Fibroblast of skin of right quadriceps (primary cell): ENCODE measurements around the gene PLD1.
"Not testable (repeated sequence)": the region's sequence is repeated elsewhere in the genome, so short reads cannot be mapped to it uniquely, and the experiment has no call there.

Source experiments
- DNase-seq: peaks from one replicate; pipeline ENCODE4 v3.0.0-alpha.2; 2013

PLD1 gene

DNA sequence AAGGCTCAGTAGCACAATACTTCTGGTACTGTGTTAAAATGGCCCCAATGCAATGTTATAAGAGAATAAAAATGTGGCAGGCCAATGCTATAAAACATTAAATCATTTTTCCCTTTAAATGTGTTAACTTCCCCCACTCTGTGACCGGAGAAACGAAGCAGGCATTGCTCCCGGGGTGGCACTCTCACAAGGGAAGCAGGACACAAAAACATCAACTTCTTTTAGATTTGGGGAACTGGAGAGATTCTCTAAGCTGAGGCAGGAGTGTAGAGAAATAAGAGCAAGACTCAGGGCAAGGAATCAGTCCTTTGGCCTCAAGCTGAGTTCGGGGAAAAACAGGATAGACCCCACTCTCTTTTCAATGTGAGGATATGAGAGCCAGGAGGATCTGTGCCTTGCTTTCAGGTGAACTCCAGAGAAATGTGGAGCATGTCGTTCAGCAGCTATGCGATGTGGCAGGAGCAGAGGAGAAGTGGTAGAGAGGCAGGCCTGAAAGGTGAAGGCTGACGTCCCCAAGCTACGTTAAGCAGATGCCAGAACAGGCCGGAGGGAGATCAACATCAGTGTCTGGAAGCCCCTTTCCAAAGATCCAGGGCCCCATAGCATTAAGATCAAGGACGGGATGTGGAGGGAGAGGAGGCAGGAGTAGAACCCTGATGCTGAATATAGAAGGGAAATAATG, 160.2 kb downstream of the PLD1 start:
- no peak for DNase-seq

DNA sequence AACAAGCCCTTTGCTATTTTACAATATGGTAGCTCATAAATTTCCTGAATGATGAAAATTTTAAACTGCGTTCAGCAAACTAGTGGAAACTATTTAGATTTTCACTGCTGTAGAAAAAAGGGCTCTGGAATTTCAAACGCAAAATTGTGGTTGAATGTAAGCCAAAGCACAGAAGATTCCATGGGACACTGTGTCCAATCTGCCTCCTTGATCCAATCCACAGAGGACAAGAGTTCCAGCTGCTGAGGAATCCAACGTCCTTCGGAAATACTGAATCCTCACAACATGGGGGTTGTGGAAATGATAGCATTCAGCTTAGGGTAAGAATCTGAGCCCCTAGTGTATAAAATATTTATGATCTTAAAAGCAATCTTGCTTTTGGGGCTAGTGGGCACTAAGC, 161.0 kb downstream of the PLD1 start:
- no peak for DNase-seq

DNA sequence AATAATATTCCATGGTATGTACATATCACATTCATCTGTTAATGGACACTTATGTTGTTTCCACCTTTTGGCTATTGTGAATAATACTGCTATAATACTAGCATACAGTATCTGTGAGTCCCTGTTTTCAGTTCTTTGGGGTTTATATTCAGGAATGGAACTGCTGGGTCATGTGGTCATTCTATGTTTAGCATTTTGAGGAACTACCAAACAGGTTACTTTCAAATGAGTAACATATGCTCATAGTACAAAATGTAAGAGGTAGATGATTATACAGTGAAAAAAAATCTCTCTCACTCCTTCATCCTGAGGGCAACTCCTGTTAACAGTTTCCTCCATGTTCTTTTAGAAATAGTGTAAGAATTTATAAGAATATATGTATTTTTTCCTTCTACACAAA, 162.2 kb downstream of the PLD1 start:
- DNase-seq, result no peak

DNA sequence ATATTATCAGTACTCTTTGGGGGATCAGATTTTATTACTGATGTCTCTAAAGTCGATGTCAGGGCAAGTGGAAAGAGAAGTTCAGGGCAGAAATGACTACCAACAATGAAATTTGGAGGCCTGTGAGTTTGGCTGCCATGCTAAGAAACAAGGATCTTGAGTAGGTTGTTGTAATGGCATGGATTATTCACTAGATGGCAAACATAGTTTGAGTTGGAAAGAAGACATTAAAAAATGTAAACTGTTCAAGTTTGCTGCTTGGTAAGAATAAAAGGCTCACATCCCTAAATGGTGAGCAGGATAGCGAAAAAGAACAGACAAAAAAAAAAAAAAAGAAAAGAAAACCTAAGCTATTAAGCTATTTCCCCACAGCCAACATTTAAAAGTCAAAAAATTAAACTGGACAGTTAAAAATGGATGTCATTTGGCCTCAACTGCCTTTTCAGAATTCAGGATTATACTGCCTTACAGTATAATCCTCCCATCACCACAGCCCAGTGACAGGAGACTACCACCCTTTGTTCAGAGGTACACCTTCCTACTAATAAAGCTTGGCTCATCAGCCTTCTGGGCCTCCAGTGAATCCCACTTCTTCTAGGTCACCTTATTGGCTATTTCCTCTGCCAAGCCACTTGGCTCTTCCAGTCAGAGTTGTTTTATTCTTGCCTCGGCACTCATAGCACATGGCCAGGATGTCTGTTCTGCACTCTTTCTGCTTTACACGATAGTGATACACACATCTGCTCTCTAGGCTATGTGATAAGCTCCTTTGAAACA, 163.7 kb downstream of the PLD1 start:
- peak; percentile 62 for DNase-seq

DNA sequence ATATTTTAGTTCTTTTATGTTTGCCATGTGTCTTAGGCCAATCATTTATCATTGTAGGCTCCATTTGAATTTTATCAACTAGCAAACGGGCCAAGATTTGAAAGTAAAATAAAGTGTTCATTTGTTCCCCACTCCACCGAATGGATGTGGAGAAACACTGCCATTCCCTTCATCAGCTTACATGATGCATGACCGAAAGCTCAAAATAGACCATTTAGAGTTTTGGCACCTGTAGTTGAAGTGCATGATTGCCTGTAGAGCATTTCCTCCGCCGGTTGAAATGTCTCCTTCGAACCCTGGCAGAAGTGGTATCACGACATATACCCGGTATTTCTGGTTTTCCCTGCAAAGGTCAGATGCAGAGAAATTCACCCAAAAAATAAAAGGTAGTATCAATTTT, 165.6 kb downstream of the PLD1 start:
- DNase-seq, result no peak

DNA sequence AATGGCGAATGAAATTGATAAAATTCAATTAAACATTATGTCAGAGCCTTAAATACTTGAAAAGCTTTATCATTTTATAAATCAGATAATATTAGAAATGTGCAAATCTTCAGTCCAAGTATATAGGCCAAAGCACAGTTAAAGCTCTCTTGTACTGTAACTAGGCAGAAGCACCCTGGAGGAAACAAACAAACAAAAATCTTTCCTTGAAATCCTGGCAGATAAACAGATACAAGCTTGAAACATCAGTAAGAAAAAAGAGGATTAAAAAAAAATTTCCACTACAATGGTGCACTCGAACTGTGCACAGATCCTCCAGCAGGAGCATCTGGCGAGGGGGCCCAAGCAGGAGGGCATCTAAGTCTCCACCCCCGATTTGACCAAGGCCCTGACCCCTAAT, 166.6 kb downstream of the PLD1 start:
- DNase-seq, result no peak

DNA sequence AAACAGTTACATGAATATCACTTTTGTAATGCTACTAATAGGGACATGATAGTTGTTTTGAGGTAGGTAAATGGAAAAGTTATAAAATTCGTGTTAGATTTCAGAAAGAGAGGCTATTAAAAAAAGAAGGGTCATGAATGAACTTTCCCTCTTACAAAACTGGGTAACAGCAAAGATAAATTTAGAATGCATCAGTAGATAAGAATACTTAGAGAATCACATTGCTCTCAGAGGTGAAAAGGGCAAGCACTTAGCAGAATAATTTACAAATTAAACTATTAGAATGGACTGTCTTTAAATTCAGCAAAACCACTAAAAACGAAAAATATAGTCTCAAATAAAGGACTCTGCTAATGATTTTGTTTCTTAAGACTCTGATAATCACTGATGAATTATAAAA, 167.2 kb downstream of the PLD1 start:
- DNase-seq, result no peak

DNA sequence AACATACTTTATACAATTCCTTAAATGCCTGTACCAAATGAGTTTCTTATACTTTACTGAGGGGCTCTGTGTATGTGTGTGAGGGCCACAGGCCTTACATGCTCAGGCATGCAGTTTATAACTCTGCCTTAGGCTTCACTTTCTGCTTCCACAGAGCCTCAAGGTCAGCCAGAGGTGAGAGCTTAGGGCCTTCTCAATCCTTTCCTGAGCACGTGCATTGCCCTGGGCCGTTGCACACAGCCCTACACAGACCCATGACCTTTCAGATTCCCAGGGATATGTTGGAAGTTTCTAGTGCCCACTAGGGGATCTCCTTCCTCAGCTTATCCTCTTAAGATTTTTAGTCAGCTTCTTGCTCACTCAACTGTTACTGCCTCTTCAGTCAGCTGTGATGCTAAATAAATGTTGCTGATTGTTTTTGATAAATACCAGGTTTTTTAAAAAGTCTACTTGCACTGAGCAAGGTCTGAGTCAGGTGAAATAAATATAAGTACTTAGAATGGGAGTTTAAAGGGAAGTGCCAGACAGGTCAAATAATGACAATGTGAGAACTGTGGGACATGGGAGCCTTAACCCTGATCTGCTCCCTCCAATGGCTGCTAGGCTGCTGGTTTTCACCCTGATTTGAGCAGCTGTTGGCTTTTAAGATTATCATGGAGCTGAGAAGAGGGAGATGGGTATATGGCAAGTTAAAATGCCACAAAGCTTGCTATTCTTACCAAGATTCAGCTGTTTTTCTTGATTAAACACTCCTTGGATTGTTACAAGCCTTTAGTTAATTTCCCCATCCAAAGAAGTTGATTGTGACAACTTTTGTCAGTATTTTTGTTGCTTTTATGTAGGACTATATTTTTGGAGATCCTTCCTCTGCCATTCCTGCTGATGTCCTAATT, 169.5 kb downstream of the PLD1 start:
- DNase-seq, result peak; percentile 54

DNA sequence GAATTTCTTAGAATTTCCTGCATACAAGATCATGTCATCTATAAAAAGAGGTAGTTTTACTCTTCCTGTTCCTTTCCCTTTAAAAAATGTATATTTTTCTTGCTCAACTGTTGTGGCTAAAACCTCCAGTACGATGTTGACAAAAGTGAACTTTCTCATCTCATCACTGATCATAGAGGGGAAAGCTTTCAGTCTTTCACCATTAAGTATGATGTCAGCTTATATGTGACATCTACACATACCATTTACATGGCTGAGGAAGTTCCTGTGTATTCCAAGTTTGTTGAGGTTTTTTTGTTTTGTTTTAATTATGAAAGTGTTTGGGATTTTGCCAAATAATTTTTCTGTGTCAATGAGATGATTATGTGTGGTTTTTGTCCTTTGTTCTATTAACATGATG, 173.6 kb downstream of the PLD1 start:
- no peak for DNase-seq

DNA sequence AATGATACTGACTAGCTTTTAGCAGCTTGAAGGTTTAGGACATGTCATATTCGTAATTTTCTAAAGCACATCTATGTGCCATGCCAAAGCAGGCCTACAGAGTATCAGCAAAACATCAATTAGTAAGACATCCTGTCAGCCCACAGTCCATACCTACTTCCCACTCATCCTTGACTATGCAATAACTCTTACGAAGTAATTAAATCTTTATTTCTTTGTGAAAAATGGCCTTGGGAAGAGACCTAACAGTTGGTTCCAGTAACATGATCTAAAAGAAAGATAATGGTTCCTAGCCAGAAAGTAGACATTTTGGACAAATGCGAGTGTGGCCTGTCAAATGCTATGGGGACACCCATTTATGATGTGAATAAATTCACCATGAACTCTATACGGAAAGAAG, 177.5 kb downstream of the PLD1 start:
- DNase-seq, result no peak

DNA sequence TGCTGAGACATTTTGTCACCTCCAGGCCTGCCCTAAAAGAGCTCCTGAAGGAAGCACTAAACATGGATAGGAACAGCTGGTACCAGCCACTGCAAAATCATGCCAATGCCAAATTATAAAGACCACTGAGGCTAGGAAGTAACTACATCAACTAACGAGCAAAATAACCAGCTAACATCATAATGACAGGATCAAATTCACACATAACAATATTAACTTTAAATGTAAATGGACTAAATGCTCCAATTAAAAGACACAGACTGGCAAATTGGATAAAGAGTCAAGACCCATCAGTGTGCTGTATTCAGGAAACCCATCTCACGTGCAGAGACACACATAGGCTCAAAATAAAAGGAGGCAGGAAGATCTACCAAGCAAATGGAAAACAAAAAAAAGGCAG, 183.5 kb downstream of the PLD1 start:
- not testable (repeated sequence) for DNase-seq

DNA sequence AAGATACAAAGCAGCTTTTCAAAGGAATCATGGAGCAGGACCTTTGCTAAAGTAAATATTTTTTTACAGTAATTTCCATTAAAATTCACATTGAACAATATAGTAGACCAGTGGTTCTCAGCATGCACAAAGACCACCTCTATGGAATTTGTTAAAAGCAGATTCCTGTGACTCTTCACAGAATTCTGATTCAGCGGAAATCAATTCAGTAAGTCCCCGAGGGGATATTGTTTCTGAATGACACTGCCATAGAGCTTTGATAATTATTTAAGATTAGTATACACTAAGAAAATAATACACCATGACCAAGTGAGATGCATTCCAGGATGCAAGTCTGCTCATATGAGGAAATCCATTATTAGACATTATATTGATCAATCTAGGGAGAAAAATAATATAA, 188.2 kb downstream of the PLD1 start:
- DNase-seq, result no peak

DNA sequence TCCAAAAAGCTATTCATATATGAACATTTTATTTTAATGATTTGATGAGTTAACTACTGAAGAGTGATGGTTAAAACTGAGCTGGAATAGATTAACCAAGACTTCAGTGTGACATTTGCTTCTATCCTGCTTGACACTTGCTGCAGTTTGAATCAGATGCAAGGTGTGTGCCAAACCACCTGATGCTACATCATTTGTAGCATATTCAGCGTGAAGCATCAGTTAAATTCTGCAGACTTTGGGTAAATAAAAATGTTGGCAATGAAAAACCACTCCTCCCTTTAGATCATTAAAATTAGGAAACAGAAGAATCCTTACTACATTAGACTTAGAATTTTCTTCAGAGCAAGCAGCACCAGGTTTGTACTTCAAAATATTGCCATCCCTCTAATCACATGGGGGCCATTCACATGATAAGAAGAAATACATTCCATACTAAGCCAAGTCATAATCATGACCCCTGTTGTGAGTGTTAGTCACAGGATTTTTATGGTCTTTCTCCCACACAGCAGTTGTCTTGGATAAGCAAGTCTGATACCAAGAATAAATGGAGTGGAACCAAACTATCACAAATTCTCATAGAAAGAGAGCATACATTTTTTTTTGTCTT, 189.4 kb downstream of the PLD1 start:
- DNase-seq, result peak; percentile 66

DNA sequence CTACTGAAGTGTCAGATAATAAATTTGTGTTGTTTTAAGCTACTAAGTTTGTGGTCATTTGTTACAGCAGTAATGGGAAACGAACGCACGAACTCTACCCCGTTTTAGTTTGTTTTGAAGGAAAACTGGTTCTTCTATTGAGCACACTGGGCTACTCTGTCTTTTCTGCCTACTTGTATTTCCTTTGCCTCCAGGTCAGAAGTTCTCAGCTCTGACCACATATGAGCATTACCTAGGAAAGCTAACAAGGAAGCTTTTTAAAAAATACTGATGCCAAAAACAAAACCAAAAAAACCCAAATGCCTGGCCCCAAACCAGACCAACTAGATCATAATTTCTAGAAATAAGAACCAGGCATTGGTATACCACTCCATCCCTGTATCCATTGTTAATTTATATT, 193.5 kb downstream of the PLD1 start:
- no peak for DNase-seq

DNA sequence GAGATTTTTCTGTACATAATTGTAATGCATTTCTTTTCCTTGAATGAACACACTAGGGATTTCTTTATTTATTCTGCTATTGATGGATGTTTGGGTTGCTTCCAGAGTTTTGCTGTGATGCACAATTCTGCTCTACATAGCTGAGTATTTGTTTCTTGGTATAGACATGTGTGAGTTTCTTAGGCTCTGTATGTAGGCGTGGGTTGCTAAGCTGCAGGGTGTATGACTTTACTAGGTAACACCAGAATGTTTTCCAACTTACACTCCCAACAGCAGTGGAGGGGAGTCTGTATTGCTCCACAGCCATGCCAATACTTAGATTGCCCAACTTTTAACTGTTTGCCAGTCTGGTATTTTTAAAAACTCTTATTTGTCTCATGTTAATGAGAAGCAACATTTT, 194.6 kb downstream of the PLD1 start:
- peak; percentile 11 for DNase-seq

DNA sequence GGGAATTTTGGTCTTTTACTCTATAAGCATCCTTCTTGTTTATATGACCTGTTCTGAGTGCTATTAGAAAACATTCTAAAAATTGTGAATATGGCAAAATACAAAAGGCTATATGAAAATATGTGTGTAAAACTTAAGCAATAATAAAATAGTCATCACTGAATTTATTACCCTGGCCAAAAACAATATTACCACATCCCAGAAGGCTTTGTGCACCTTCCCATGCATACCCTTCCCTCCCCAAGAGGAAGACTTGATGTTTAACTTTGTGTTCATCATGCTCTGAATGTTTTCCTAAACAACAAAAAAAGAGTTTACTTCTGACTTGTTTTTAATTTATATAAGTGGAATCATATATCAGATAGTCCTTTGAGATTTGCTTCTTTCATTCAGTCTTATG, 195.0 kb downstream of the PLD1 start:
- no peak for DNase-seq

DNA sequence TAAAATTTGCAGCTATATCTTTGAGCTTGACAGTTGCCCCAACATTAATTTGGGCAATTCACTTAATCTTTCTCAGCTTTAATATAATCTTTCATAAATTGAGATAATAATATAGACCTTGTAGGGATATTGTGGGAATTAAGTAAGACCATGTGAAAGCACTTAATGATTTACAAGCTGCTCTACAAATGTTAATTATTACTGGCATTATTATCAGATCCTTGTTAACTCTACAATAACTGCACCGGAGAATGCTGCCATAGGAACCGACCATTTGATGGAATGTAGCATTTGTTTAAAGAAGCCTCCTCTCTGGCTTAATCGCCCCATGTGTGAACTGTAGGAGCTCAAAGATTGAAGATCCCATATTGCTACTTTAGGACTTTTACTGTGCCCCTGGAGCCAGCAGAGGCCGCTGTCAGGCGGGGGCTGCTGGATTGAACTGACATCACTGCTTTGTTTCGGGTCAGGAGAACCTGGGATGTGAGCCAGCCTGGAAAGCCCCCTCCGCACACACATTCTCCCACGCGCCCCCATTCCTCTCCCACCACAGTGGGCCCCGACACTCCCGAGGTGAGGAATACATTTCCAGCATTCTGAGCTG, 195.9 kb downstream of the PLD1 start:
- DNase-seq, result peak; percentile 3

DNA sequence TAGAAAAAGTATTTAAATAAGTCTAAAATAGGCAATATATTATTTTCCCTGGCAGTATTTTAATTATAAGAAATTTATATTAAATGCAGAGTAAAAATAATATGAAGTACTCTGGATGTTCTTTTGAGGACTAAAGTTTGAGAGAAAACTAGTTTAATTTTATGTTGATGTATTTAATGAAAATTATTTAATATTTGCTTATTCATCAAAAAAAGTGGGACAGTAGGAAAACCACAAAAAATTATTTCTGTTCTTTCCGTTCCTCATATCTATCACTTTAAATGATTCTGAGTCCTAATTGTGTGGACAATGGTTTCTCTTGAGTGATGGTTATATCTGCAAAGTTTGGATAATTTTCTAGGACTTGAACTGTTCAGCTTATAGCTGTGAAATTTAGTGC, 202.8 kb downstream of the PLD1 start:
- no peak for DNase-seq

DNA sequence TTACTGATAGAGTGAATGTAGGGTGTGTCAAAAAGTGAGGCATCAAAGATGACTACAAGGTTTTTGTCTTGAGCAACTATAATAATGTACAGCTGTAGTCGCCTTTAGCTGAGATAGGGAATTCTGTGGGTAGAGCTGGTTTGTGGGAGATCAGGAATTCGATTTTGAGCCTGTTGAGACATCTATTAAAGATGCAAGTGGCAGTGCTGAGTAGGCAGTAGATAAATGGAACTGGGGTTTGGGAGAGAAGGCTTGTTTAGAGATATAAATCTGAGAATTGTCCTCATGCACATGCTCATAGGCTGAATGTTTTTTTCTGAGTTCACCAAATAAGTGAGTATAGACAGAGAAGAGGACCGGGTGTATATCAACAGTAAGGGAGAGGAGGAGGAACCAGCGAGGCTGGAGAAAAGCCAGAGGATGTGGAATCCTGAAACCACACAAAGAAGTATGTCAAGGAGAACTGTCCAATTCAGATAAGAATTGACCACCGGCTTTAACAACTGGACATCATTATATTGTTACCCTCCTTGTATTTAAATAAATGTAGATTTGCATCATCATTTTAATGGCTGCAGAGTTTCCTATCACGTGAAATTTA, 204.0 kb downstream of the PLD1 start:
- DNase-seq, result no peak

DNA sequence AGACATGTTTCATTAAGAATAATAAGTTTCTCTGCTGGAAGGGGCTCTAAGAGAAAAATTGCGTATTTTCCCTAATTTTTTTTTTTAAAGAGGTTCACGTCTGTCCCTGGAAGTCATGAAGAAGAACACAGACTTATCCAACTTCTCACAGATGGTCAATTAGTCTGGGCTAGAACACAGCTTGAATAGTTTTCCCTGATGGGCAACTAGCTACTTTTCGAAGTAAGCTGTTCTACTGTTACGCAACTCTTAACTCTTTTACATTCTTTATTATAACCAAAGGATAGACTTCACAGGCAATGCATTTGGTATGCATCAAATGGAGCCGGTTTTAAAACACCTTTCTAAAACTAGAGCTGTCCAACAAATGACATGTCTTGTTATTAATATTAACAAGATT, 205.9 kb downstream of the PLD1 start:
- DNase-seq, result no peak

DNA sequence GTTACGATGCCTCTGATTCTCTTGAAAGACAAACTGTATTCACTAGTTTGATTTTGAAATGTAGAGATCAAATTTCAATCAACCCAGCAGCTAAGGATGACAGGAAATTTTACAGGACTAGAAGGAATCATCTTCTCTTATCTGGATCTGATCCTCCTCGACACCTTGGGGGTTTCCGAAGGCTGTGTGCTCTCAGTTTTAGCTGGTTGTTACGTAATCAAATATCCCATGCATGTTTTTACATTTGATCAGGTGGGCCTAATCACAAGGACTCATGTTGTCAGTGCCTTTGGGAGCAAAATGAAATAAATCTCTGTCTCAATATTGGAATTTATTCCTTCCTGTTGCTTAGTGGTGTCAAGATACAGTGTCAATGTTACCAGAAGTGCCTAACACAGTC, 208.2 kb downstream of the PLD1 start:
- DNase-seq, result no peak

DNA sequence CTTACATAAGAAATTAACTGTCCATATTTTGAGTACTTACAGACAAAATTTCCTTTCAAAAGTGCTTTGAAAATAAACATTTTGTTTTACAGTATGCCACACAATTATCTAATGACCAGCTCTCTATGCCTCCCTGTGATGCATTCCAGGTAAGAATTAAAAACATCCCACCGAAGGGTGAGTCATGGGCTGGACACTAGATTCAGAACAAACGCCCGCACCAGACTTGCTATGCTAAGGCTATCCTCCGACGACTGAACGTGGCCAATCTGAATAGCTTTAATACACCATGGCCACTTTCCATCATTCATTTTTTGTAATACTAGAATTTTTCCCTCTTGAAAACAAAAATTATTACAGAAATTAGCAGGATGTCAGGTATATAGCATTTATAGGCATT, 210.3 kb downstream of the PLD1 start:
- no peak for DNase-seq

DNA sequence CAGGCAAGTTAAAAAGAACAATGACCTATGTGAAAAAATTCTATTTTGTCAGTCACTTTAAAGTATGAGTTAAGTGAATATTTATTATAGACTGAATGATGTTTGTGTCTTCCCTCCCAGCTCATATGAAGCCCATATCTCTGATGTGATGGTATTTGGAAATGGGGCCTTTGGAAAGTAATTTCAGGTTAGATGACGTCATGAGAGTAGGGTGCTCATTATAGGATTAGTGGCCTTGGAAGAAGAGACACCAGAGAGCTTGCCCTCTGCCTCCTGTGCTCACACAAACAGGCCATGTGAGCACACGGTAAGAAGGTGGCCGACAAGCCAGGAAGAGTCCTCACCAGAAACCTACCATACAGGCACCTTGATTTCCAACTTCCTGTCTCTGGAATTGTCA, 211.3 kb downstream of the PLD1 start:
- no peak for DNase-seq
